Activated CD8-positive, alpha-beta memory T cell treated with anti-CD3 and anti-CD28 coated beads, Interleukin-2, amount 50 U/mL, for 48 hours (primary cell): ENCODE measurements around the gene CNTLN.
"Not testable (repeated sequence)": the region's sequence is repeated elsewhere in the genome, so short reads cannot be mapped to it uniquely, and the experiment has no call there.

Experiments used
- DNase-seq: peaks from one replicate; pipeline ENCODE4 v3.0.0-alpha.2; 2020

Gene CNTLN

GRCh38 chr9:17422994-17423680 lies 288.3 kb downstream of the CNTLN start:
- DNase-seq: no peak

DNA sequence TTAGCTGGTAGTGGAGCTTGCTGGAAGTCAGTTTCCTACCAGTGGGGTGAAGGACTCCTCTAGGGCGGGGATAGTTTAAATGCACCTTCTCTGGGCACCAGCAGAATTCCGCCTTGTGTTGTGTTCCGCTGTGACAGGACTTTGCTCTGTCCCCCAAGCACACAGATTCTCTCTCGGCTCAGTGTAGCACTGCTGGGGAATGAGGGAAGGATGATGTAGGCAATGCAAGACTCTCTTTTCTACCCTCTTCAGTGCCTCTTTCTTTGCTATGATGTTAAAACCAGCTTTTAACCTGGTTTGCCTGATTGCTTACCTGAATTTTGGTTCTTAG lies 288.8 kb downstream of the CNTLN start:
- no peak for DNase-seq

DNA sequence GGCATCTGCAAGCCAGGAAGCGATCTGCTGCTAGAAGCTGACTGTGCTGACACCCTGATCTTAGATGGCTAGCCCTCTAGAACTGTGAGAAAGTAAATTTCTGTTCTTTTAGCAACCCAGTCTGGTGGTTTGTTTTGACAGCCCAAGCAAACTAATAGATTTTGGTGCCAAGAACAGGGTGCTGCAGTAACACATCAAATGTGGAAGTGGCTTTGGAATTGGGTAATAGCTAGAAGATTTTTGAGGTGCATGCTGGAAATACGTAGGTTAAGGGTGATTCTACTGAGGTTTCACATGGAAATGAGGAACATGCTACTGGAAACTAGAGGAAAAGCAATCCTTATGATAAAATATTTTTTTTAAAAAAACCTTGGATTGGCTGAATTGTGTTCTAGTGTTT lies 290.5 kb downstream of the CNTLN start:
- no peak for DNase-seq

DNA sequence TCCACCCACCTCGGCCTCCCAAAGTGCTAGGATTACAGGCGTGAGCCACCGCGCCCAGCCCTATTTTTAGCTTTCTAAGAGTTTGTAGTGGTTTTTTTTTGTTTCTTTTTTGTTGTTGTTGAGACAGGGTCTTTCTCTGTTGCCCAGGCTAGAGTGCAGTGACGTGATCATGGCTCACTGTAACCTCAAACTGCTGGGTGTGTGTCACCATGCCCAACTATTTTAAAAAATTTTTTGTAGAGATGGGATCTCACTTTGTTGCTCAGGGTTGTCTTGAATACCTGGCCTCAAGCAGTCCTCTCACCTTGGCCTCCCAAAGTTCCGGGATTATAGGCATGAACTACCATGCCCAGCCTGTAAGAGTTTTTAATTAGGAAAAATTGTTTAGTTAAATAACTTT lies 298.7 kb downstream of the CNTLN start:
- no peak for DNase-seq

- DNase-seq: no peak
Observed at GRCh38 chr9:17436854-17437253, 302.0 kb downstream of the CNTLN start.

DNA sequence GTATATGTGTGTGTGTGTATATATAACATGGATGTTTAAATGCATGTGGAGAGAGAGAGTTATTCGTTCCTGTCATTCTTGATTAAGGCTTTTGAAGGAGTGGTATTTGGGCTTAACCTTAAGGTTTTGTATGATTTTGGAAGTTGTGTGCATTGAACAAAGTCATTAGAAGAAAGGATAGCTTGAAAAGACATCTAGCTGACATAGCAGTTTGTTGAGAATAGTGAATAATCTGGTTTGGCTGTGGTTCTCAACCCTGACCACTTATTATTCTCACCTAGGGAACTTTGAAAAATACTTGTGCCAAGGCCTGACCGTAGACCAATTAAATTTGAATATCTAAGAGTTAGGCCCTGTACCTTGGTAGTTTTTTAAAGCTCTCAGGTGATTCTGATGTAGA lies 303.0 kb downstream of the CNTLN start:
- DNase-seq: no peak

DNA sequence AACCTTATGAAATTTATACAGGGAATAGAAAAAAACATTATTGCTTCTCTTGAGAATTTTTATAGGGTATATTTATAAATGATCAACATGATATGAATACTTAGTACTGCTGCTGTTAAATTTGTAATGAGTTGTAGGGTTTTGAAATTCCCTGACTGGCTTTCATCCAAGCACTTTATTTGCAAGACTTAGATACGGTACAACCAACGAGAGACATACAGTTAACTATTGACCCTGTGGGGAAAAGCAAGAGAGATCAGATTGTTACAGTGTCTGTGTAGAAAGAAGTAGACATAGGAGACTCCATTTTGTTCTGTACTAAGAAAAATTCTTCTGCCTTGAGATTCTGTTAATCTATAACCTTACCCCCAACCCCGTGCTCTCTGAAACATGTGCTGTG lies 310.3 kb downstream of the CNTLN start:
- DNase-seq: not testable (repeated sequence)

DNA sequence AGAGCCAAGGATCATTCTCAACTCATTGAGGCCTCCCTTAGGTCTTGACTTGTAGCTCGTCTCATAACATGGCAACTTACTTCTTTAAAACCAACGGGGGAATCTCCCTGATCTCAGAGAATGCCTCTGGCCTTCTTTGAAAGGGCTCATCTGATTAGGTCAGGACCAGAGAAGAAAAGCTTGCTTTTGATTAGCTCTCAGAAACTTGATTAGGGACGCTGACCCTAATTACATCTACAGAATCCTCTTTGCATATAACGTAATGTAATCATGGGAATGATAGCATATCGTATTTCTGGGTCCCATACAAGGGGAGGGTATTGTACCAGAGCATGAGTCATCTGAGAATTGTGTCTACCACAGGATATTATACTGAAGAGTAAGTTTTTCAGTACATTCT lies 318.9 kb downstream of the CNTLN start:
- DNase-seq: no peak

DNA sequence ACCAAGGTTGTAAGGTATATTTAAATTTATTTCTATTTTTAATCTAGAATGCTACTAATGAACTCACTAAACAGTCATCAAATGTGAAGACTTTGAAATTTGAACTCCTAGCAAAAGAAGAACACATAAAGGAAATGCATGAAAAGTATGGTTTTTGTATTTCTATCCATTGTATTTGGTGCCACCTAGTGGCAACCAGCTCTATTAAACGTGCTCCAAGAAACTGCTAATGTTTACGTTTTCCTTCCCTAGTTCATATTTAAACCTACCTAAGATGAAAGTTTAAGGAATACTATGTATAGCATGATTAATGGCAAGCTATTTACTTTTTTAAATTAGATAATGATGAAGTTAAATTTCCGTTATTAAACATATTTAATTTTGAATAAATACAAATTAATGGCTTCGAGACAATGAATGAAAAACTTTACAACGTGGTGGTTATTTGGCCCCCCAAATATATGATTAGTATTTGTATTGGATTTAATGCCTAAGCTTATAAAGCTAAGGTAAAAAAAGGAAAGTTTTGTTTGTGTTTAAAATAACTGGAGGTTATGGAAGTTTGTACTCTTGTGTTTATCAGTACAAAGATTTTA lies 328.1 kb downstream of the CNTLN start:
- no peak for DNase-seq

- DNase-seq: no peak
Observed at GRCh38 chr9:17470036-17470813, 335.4 kb downstream of the CNTLN start.

GRCh38 chr9:17472126-17472525 lies 337.3 kb downstream of the CNTLN start:
- no peak for DNase-seq

DNA sequence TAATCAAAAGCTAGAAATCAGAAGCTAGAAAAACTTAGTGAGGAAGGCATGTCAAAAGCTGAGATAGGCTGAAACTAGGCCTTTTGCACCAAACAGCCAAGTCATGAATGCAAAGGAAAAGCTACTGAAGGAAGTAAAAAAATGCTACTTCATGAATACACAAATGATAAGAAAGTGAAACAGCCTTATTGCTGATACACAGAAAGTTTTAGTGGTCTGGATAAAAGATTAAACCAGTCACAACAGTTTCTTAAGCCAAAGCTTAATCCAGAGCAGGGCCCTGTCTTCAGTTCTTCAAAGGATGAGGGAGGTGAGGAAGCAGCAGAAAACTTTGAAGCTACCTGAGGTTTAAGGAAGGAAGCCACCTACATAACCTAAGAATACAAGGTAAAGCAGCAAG lies 341.6 kb downstream of the CNTLN start:
- DNase-seq: no peak

- DNase-seq: no peak
Observed at GRCh38 chr9:17477816-17478215, 343.0 kb downstream of the CNTLN start.

GRCh38 chr9:17480966-17481365 lies 346.1 kb downstream of the CNTLN start:
- no peak for DNase-seq

GRCh38 chr9:17481565-17481964 lies 346.7 kb downstream of the CNTLN start:
- DNase-seq: no peak

GRCh38 chr9:17484906-17485305 lies 350.1 kb downstream of the CNTLN start:
- no peak for DNase-seq

DNA sequence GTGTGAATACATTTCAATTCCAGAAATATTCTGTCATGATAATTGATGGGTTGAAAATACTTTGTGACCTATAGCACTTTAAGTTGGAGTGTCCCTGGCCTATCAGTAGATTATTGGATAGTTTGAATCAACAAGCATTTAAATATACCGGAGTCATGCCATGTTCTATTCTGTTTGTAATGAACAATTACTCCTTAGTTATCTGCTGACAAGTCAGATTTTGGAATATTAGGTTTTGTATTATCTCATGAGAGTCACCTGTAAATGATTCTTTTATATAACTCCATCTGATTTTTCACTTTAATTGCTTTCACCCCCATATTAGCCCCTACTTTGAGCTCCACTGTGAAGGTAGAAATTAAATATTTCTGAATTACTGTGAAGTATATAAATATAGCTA lies 351.6 kb downstream of the CNTLN start:
- no peak for DNase-seq

DNA sequence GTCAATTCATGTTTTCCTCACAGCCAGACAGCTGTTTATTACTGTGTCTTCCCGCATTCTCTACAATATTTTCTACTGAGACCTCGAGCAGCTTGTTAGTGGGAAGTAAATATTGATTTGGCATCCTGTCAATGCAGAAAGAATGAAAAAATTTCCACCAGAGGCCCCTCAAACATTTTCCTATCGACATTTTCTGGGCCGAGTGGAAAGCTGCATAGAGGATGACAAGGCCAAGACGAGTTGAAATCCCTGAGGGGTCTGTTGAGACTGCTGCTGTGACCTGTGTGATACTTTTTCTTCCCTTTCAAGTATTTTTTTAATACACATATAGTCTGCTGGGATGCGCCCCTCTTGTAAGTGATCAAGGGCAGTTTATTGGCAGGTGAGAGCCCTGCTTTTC lies 352.6 kb downstream of the CNTLN start:
- DNase-seq: no peak

DNA sequence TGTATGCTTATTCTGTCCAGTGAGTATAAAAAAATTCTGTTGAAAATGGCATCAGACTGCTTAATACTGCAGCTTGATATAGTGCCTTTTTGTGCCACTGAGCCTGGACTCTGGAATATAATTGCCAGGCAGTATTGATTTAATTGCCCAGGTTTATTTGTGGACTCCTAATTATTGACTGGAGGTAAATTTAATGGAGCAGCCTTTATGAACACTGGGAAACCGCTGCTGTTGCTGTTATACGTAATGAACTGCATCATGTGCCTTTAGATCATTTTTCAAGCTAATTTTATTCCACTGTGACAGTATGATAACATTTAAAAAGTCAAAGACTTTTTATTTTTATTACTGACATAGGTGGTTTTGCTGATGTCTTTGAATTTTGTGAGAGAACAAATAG lies 353.8 kb downstream of the CNTLN start:
- DNase-seq: no peak

- no peak for DNase-seq
Observed at GRCh38 chr9:17490110-17490509, 355.3 kb downstream of the CNTLN start.

- DNase-seq: no peak
Observed at GRCh38 chr9:17491780-17492179, 356.9 kb downstream of the CNTLN start.

DNA sequence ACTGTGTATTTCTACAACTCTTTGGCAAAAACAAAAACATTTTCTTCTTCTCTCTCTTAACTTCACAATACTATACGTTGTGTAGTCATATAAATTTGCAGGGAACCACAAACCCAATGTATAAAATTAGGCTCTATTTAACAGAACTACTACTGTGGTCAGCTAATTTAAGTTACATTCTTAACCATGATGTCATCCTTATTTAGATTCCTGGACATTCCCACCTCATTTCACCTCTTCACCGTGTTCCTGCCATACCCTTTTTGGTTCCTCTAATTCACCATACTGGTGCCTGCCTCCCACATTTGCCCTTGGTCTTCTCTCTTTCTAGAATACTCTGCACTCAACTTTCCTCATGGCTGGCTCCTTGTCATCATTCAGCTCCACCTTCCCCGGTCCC lies 368.4 kb downstream of the CNTLN start:
- no peak for DNase-seq

DNA sequence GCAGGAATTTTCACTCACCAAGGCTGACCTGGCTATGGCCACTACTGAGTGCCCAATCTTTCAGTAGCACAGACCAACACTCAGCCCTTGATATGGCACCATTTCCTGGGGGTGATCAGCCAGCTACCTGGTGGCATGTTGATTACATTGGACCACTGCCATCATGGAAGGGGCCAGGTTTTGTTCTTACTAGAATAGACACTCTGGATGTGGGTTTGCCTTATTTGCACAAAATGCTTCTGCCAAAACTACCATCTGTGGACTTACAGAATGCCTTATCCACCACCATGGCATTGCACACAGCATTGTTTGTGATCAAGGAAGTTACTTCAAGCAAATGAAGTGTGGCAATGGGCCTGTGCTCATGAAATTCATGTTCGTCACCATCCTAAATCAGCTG lies 374.3 kb downstream of the CNTLN start:
- no peak for DNase-seq

DNA sequence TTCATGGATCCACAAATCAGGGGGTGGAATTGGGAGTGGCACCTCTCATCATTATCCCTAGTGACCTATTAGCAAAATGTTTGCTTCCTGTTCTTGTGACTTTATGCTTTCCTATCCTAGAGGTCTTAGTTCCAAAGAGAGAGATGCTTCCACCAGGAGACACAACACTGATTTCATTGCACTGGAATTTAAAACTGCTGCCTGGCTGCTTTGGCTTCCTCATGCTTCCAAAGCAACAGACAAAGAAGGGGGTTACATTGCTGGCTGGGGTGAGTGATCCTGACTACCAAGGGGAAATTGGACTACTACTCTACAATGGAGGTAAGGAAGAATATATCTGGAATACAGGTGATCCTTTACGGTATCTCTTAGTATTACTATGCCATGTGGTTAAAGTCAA lies 374.9 kb downstream of the CNTLN start:
- no peak for DNase-seq

GRCh38 chr9:17519761-17520160 lies 384.9 kb downstream of the CNTLN start:
- DNase-seq: no peak
